ENCODE data around the gene SAYSD1.

- no peak for TF ChIP-seq CTCF (IDR thresholded peaks at IDR 0.05; ENCODE audit: poor library complexity)
- TF ChIP-seq EZH2phosphoT487 (IDR thresholded peaks at IDR 0.05; ENCODE audit: low read depth, severe bottlenecking, unreplicated experiment) = no peak
- no peak for TF ChIP-seq EZH2 (IDR thresholded peaks at IDR 0.05; ENCODE audit: borderline replicate concordance)
Observed at GRCh38 chr6:39056681-39057080, 58.3 kb downstream of the SAYSD1 start.

Measured in hepatocyte (in vitro differentiated cells).